NCI-H2029 treated with DMSO at 0.1 percent for 48 hours (cell line): Measurements from ENCODE around the gene GPR161.
"Not testable (repeated sequence)": the region's sequence is repeated elsewhere in the genome, so short reads cannot be mapped to it uniquely, and the experiment has no call there.

Source experiments
- DNase-seq: peaks from one replicate; lab custom pipeline; 2025; lab: John Stamatoyannopoulos, UW

Gene GPR161

GRCh38 chr1:168088511-168089325 lies 48.0 kb downstream of the GPR161 start:
- no peak for DNase-seq

GRCh38 chr1:168087696-168088095 lies 49.0 kb downstream of the GPR161 start:
- DNase-seq = no peak

GRCh38 chr1:168086438-168086837 lies 50.3 kb downstream of the GPR161 start:
- no peak for DNase-seq

- no peak for DNase-seq
These were observed 51.3 kb downstream of the GPR161 start for GRCh38 chr1:168085401-168085872.

GRCh38 chr1:168084396-168085231 lies 52.1 kb downstream of the GPR161 start:
- DNase-seq = no peak

GRCh38 chr1:168083456-168084325 lies 53.0 kb downstream of the GPR161 start:
- no peak for DNase-seq

- DNase-seq = peak; percentile 44
These were observed 54.5 kb downstream of the GPR161 start for GRCh38 chr1:168082008-168082876.

DNA sequence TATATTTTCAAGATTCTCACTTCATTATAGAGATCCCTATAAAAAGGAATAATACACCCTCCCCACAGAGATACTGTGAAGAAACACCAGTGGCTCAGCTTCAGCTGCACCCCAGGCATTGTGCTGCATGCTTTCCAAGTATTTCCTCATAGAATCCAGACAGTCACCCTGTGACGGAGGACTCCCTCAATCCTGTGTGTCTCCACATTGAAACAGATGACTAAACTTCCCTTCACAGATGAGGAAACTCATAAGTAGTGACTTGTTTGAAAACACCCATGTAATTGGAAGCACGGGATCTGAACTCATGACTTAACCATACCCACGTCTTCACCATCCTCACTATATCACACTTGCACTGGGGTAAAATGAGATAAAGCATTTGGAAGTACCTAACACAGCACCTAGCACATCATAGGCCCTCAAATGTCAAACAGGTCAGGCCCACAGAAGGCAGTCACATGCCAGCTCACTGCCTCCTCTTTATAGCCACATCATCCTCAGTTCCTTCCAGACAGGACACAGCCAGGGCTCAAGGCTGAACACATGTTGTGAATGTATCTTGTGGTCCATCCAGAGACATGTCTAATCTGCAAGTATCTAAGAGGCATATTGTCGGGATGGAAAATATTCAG lies 55.2 kb downstream of the GPR161 start:
- no peak for DNase-seq

DNA sequence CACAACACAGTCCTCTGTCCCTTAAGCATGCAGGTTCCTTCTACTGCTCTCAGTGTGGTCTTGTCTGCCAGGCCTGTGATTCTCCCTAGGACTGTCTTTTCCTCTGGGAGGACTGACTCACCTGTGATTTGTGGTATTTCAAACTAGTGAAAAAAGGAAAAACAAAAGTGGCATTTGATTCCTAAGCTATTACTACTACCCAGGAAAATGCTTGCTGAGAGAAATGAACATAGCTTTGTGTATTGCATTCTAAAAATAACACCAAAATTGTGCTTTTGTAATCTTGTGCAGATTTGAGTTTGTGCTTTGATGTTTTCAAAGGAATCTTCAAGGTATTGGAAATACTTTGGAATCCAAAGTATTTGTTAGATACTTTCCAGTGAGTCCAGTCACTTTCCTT lies 57.0 kb downstream of the GPR161 start:
- DNase-seq = no peak

- no peak for DNase-seq
These were observed 67.3 kb downstream of the GPR161 start for GRCh38 chr1:168069384-168069783.

DNA sequence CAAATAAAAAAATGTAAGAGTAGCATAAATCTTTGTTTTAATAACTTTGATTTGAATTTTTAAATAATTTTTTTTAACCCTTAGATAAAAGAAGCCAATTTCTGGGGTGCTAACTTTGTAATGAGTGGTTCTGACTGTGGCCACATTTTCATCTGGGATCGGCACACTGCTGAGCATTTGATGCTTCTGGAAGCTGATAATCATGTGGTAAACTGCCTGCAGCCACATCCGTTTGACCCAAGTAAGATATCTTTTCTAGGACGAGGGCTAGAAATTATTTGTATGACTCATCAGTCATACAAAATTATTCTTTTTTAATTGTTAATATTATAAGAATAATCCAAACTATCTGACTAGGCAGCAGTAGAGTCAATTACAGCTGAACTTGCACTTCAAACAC lies 71.2 kb downstream of the GPR161 start:
- no peak for DNase-seq

DNA sequence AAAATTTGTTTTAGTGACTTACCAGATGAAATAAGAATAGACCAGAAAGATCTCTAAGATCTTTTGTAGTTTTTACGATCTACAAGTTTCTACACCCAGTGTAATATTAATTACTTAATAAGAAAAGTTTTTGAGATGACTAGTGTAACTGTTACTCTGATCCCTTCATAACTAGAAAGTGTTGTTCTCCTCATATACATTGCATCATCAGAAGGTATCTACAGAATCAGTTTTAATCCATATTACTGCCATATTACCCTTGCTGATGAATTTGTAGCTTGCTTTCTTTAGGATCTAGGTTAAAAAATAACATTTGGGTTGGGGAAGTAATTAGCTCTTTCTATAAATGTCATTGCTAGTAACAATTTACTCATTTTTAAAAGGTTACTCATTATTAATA lies 72.5 kb downstream of the GPR161 start:
- DNase-seq = no peak

DNA sequence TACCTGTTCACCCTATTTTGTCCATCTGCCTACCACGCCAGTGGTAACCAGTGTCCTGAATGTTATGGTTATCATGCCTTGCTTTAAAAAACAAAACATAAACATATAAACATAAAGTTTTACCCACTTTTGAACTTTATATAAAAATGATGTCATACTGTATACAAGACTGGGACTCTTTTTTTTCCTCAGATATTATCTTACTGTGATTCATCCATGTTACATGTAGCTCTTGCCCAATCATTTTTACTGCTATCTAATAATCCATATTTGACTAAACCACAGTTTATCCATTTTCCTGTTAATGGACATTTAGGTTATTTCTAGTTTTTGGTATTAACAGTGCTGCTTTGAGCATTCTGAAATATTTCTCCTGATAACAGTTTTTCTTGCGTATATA lies 78.8 kb downstream of the GPR161 start:
- no peak for DNase-seq

DNA sequence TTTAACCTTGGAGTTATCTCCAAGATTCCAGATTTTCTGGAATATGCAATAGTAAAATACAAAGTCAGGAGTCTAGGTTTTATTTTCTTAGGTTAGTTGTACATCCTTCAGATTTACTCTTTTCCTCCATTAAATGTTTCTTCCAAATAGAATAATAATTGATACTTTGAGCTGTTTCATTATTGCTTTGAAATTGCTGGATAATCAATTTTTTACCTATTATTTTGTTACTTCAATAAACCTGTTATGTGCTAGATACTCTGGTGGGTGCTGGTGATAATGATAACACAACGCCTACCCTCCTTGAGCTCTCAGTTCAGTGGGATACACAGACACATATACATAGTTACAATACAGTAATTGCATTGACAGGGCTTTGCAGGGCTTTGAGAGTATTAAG lies 79.4 kb downstream of the GPR161 start:
- no peak for DNase-seq

DNA sequence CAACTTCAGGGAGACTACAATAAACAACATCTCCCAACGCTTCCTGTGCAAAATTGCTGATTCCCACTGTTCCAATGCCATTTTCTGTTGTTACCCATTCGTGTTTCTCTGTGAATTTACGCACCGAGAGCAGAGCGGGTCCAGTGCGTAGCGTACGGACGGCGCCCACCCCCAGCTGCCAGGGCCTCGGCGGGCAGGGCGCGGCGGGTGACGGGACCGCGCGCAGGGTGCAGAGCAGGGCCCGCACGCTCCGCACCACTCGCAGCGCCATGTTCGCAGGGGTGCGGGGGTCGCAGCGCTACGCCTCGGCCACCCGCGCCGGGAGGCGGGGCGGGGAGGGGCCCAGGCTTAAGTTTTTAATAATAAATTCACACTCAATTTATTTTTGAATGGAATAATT lies 80.6 kb downstream of the GPR161 start:
- not testable (repeated sequence) for DNase-seq

DNA sequence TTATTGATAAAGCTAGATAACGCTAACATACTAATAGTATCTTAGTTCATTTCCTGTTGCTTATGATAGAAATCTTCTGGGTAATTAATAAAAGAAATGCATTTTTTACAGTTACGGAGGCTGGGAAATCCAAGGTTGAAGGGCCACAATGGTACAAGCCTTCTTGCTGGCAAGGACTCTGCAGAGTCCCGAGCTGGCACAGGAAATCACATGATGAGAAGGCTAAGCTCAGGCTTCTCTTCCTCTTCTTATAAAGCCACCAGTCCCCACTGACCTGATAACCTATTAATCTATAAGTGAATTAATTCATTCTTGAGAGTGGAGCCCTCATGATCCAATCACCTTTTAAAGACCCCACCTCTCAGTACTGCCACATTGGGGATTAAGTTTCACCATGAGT lies 82.6 kb downstream of the GPR161 start:
- DNase-seq = no peak

GRCh38 chr1:168053681-168054080 lies 83.0 kb downstream of the GPR161 start:
- DNase-seq = no peak

- no peak for DNase-seq
These were observed 85.8 kb downstream of the GPR161 start for GRCh38 chr1:168050880-168051279.

GRCh38 chr1:168050307-168050706 lies 86.4 kb downstream of the GPR161 start:
- no peak for DNase-seq

- DNase-seq = no peak
These were observed 91.4 kb downstream of the GPR161 start for GRCh38 chr1:168045311-168045710.

GRCh38 chr1:168042362-168042761 lies 94.4 kb downstream of the GPR161 start:
- no peak for DNase-seq
